Astrocyte of the hippocampus (primary cell): ENCODE measurements around the gene CHI3L1.

Experiments
- DNase-seq: peaks from one replicate; pipeline ENCODE4 v3.0.0; 2011; ENCODE audit warnings: low read depth, low spot score

Gene CHI3L1

DNA sequence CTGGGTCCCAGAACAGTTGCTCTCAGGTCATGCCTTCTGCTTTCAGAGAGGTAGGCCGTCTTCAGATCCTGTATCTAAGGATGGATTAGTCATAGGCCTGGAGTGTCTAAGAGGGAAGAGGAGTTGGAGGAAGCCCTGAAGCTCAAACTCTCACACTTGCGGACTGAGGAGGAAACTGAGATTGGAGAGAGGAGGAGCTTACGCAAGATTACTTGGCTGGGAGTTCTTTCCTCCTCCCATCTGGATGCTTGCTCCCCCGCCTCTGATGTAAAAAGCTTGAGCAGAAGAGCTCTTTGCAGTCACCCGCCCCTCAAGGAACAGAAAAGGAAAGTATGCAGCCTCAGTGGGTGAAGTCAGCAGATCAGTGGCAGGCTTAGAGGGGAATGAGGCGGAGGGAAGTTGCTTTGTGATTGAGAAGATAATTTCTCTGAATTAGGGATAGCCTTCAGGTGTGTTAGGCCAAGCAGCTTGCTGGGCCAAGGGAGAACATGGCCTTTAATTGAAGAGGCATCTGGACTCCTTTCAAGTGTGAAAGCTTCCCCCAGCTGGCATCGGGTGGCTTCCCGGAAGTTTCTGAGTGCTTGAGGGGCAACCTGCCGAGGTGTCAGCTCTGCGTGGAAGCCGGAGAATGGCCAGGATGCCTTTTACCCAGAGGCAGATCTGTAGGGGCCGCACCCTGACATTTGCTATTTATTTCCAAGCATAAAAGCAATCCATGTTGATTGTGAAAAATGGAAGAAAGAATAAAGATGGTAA is 52.4 kb downstream of the CHI3L1 start:
- no peak for DNase-seq

DNA sequence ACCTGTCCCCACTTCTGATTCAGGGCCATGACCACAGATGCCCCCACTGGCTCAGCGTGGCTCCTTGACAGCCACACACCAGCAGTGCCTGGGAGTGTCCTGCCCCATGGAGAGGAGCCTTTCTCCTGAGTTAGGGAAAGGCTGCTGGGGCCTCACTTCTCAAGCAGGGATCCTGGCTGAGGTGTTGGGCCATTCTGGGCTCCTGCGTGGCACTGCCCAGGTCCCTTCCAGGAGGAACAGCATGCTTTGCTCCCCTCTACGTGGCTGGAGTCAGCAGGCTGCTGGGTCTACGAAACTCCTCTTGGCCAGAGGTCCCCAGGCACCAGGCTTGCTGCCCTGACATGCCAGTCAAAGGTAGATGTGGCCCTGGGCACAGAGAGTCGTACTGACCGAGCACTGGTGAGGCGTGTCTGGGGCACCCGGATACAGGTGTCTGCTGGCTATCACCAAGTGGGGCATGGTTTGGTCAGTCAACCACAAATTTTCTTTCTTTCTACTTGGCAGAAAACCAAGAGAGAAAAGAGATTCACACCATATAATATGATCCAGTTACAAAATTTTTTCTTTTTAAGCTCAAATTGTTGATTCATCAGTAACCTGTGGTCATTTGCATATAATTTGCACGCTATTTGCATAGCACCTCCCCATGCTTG is 54.8 kb downstream of the CHI3L1 start:
- DNase-seq, result no peak

DNA sequence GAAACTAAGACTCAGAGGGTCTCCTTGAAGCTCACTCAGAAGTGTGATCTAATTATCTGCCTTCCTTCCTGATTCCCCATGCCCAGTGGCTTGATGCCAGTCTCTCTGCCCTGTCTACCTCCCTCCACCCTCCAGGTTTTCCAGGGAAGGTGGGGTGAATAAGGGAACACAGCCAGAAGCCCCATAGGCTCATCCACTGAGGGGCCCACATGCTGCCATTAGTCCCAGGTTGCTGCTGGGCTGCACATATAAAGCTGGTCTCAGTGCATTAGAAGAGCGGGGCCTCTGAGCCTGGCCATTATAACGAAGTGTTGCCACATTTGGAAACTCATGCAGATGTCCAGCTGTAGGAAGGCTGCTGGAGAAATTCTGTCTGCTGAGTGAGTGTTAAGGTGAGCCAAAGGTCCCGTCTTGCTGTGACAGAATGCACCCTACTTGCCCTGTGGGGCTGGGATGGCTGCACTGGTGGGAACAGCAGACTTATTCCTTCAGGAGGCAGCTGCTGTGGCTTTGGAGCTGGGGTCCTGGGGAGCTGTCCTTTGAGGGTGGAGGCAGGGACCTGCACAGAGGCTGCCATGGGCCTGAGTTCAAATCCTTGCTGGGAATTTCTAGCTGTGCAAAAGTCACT is 56.0 kb downstream of the CHI3L1 start:
- DNase-seq, result no peak

DNA sequence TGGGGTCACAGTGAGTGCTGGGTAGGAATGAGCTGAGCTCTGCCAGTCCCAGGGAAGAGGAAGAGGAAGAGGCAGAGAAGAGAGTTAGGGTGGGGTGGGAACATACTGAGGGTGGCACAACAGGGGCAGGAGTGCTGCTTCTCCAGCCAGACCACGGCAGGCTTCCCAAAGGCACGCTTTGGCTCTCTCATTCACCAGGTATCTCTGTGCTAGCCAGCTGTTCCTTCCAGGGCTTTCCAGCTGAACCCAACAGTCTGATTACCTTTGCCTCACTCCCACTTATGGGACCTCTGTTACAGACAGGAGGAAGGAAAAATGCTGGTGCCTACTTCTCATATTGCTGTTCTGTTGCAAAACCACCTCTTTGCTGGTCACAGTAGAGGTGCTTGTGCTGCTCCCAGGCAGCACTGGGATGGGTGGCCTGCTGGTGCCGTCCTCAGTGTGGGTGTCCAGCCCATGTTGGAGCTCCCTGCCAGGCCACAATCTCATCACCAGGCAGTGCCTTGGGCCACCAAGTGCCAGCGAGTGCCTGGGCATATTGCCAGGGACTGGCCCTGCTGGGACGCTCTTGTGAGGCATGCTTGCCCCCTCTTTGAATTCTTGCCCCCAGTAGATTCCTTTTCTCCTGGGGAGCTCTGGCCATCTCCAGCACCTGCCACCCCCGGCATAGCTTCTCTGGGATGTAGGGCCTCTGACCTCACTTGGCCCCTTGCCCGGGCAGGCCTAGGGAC is 56.8 kb downstream of the CHI3L1 start:
- peak; percentile 58 for DNase-seq
